ENCODE results near the gene RNU5D-1.
"Not testable (repeated sequence)": the region's sequence is repeated elsewhere in the genome, so short reads cannot be mapped to it uniquely, and the experiment has no call there.

RNU5D-1 gene

DNA sequence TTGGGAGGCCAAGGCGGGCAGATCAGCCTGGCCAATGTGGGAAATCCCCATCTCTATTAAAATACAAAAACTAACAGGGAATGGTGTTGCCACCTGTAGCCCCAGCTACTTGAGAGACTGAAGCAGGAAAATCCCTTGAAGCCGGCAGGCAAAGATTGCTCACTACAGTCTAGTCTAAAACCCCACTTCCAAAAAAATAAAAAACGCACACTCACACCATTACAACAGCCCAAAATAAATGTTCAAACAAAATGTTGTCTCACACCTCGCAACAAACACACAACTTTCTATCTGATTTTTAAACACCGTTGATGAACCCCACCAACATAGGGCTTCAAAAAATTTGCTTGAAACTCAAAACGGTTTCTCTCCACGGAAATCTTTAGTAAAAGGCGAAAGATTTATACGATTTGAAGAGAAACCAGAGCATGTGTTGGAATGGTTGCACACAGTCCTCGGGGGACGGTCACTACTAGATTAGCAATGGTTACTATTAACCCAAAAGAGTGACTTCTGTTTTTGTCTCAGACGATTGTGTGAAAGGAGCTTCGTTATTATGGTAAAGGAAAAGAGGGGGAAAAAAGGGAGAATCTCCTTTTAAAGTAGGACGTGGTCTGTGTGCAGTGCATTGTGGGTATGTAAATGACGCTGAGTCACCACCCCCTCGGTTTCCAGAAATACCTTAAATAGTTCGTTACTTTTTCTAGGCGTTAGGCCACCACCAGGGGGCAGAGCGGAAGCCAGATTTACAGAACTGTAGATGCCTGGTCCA, at the start of gene RNU5D-1:
RNU5D-1 (minus strand) TSS at position 430 of the 772 bp plus-strand sequence.
- Histone ChIP-seq H3K9me3 (no peaks in the 10 kb centered on the region), H3K4me3 (peak within 1 kb of the TSS; percentile 7; the same call in 1 of the 2 replicates), H3K36me3 (replicated peaks) (no peaks in the 10 kb centered on the region), H3K27me3 (ENCODE audit: low read depth) (no peaks in the 10 kb centered on the region), H3K4me1 (peaks cover 13% of the 10 kb centered on the region)
- in situ Hi-C loops (cut with MboI; ENCODE audit: low sequenced_read_pairs), result loop anchor here (10.0 kb wide), 1 partner anchor 84 kb away; no protein-coding TSS in a partner anchor
- DNase-seq (ENCODE audit: low spot score in 2 of 2), result peak; percentile 95 to 97

DNA sequence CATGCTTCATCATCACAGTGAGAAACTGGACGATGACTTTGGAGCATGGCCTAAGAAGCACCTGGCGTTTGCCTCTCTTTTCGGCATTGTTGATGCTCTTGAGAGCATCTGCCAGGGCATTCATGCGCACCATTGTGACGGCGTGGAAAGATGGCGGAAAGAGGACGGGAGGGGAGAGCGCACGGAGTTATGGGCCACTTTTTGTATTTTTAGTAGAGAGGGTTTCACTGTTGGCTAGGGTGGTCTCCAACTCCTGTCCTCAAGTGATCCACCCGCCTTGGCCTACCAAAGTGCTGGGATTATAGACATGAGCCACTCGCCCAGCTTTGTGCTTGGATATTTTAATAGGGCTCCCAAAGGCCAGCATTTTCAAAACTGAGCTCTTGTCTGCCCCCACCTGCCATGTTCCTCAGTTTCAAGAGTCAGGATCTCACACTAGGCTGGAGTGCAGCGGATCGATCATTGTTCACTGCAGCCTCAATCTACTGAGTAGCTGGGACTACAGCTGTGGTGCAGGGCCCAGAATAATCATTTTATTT, 49.7 kb upstream of the RNU5D-1 start:
- in situ Hi-C loops (cut with MboI; ENCODE audit: low sequenced_read_pairs), result no loop called here
- Histone ChIP-seq H3K9me3 (no peaks in the 10 kb centered on the region), H3K4me1 (peaks cover 14% of the 10 kb centered on the region), H3K27me3 (ENCODE audit: low read depth) (no peaks in the 10 kb centered on the region), H3K4me3 (no peak overlapping the region), H3K36me3 (replicated peaks) (peaks cover 62% of the 10 kb centered on the region)
- peak in 1 of 2 experiments; percentile 55 for DNase-seq (ENCODE audit: low spot score in 2 of 2)

DNA sequence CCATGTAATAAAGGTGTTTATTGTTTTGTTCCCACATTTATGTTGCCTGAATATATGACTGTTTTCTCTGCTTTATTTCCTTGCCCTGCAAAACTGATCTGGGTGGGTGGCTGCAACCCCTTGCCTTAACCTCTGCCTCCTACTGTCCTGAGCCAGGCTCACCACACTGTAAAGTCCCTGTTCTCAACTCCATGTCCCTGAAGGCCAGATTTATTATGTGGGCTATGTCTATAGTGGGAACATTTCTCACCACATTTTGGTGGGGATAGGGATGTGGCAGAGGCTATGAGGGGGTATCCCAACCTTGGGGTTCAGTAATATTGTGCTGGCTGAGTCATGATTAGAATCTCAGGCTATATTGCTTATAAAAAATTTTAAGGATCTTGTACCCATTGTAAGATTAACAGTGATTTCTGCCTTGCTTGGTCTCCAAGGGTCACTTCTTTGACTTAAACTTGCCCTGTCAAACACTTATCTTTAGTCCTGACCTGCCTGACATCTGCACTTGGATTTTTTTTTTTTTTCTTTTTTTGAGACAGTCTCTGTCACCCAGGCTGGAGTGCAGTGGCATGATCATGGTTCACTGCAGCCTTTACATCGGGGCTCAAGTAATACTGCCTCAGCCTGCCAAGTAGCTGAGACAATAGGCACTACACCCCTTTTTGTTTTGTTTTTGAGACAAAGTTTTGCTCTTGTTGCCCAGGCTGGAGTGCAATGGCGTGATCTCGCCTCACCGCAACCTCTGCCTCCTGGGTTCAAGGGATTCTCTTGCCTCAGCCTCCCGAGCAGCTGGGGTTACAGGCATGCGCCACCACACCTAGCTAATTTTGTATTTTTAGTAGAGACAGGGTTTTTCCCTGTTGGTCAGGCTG, 48.0 kb upstream of the RNU5D-1 start:
- H3K4me3 ChIP-seq, result no peak overlapping the region
- no peaks in the 10 kb centered on the region for H3K27me3 ChIP-seq (ENCODE audit: low read depth)
- H3K4me1 ChIP-seq, result peaks cover 16% of the 10 kb centered on the region
- in situ Hi-C loops (cut with MboI; ENCODE audit: low sequenced_read_pairs), result no loop called here
- no peak for DNase-seq (ENCODE audit: low spot score in 2 of 2)
- H3K36me3 ChIP-seq (replicated peaks), result peaks cover 63% of the 10 kb centered on the region
- H3K9me3 ChIP-seq, result no peaks in the 10 kb centered on the region

DNA sequence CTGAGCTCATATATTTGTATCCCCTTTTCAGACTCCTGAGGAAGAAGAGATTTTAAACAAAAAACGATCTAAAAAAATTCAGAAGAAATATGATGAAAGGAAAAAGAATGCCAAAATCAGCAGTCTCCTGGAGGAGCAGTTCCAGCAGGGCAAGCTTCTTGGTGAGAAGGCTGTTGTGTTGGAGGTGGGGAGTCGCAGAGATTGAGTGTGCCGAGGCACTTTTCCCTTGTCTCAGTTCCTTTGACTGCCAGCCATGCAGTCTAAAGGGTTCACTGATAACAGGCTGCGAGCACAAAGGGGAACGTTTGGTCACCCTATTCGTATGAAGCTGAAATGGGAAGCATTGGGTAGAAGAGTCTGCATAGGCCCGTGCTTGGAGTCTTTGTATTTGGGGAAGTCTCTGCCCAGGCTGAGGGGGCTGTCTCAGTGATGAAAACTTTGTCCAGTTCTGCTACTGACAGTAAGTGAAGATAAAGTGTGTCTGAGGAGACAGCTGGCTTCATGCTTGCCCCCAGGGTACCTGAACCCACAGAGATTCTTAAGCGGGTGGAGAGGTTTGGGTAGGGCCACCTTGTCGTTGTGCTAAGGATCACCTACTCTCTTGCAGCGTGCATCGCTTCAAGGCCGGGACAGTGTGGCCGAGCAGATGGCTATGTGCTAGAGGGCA, 47.1 kb upstream of the RNU5D-1 start:
- Histone ChIP-seq H3K27me3 (ENCODE audit: low read depth) (no peaks in the 10 kb centered on the region), H3K4me1 (peaks cover 16% of the 10 kb centered on the region), H3K4me3 (peak overlapping the region; percentile 74), H3K36me3 (replicated peaks) (peaks cover 63% of the 10 kb centered on the region), H3K9me3 (no peaks in the 10 kb centered on the region)
- in situ Hi-C loops (cut with MboI; ENCODE audit: low sequenced_read_pairs), result no loop called here
- no peak for DNase-seq (ENCODE audit: low spot score in 2 of 2)

DNA sequence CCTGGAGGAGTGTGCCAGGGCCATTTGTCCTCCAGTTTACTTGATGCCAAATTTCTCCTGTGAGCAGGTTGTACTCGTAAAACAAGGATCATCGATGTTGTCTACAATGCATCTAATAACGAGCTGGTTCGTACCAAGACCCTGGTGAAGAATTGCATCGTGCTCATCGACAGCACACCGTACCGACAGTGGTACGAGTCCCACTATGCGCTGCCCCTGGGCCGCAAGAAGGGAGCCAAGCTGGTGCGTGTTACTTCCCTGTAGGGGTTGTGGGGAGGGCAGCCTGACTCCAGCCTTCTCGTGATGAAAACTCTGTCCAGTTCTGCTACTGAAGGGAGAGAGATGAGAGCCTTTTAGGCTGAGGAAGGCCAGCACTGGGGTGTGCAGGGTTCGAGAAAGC, 46.6 kb upstream of the RNU5D-1 start:
- Histone ChIP-seq H3K4me3 (peak overlapping the region; percentile 74), H3K36me3 (replicated peaks) (peaks cover 63% of the 10 kb centered on the region), H3K27me3 (ENCODE audit: low read depth) (no peaks in the 10 kb centered on the region), H3K9me3 (no peaks in the 10 kb centered on the region), H3K4me1 (peaks cover 16% of the 10 kb centered on the region)
- no peak for DNase-seq (ENCODE audit: low spot score in 2 of 2)
- in situ Hi-C loops (cut with MboI; ENCODE audit: low sequenced_read_pairs), result no loop called here

DNA sequence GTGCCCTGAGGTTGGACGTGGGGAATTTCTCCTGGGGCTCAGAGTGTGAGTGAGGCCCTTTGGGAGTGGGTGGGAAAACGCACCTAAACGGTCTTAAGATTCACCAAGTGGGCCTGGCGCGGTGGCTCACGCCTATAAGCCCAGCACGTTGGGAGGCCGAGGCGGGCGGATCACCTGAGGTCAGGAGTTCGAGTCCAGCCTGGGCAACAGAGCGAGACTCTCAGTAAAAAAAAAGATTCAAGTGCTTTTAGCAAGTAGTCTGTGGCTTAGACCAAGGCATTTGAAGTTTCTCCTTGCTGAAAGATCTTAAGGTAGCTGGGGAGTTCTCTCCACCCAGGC, 45.7 kb upstream of the RNU5D-1 start:
- Histone ChIP-seq H3K36me3 (replicated peaks) (peaks cover 61% of the 10 kb centered on the region), H3K4me1 (peaks cover 16% of the 10 kb centered on the region), H3K27me3 (ENCODE audit: low read depth) (no peaks in the 10 kb centered on the region), H3K9me3 (no peaks in the 10 kb centered on the region), H3K4me3 (peak overlapping the region; percentile 74)
- in situ Hi-C loops (cut with MboI; ENCODE audit: low sequenced_read_pairs), result no loop called here
- peak in 1 of 2 experiments; percentile 33 for DNase-seq (ENCODE audit: low spot score in 2 of 2)

DNA sequence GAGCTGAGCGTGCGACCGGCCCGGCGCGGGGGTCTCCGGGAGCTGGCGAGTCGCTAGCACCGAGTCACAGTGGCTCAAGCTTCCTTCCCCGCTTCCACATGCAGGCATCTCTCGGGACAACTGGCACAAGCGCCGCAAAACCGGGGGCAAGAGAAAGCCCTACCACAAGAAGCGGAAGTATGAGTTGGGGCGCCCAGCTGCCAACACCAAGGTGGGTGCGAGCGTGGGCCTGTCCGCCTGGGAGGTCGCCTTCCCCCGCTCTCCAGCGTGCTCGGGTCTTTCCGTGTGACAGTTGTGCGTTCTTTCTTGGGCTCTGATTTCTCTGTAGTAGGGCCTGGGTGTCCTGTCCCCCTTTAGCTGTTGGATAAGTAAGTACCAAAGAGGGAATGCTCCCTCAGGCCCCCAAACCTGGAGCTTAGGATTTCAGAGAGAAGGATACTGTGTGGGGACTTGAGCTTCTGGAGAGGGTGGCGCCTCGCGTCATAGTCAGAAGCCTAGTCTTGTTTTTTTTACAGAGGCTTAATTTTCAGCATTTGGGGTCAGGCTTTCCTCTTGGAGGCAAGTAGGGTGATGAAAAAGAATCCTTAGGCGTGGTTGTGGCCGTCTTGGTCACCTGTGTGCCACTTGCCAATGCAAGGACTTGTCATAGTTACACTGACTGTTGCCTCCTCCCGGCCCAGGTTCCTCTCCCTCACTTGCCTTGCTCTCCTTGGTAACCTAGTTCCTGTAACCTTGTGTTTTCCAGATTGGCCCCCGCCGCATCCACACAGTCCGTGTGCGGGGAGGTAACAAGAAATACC, 45.2 kb upstream of the RNU5D-1 start:
- Histone ChIP-seq H3K36me3 (replicated peaks) (peaks cover 56% of the 10 kb centered on the region), H3K4me1 (peaks cover 16% of the 10 kb centered on the region), H3K27me3 (ENCODE audit: low read depth) (no peaks in the 10 kb centered on the region), H3K9me3 (no peaks in the 10 kb centered on the region), H3K4me3 (peak overlapping the region; percentile 74)
- DNase-seq (ENCODE audit: low spot score in 2 of 2), result peak in 1 of 2 experiments; percentile 41
- in situ Hi-C loops (cut with MboI; ENCODE audit: low sequenced_read_pairs), result no loop called here

DNA sequence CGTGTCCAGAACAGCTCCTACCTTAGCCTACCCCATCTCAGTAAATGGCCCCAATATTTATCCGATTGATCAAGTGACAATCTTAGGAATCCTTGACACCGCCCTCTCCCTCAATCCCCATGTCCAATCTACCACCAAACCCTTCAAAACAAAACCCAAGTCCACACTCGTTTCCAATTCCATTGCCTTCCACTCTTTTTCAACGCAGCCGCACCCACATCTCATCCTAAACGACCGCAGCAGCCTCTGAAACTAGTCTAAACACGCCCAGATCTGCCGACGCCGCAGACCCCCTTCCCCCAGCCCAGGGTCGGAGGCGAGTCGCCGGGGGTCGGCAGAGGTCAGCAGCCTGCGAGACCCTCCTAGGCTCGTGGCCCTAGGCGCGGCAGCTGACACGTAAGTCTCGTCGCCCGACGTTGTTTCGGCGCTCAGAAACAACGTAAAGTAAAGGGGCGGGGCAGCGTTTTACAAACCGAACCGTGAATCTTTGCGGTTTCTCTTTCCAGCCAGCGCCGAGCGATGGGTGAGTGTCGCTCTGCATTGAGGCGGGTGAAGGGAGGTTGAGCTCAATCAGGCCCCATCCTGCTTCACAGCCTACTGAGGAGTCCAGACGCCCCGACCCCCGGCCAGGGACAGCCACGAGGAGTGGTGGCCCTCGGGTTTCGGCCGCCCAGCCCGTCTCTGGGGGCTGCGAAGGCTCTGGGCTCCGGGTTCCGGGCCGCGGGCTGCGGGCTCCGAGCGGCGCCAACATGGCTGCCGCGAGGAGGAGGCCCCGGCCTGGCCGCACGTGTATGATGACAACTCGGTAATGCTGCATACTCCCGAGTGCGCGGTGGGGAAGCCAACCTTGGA, 44.3 kb upstream of the RNU5D-1 start, which contains the start of gene RPS8:
RPS8 (plus strand) TSS at position 463 of the 852 bp plus-strand sequence; CDS start at position 520, 57 bp downstream.
- DNase-seq (ENCODE audit: low spot score in 2 of 2), result peak; percentile 86 to 93
- Histone ChIP-seq H3K27me3 (ENCODE audit: low read depth) (no peaks in the 10 kb centered on the region), H3K4me1 (peaks cover 16% of the 10 kb centered on the region), H3K36me3 (replicated peaks) (peaks cover 48% of the 10 kb centered on the region), H3K4me3 (peak within 1 kb of the TSS; percentile 74), H3K9me3 (no peaks in the 10 kb centered on the region)
- in situ Hi-C loops (cut with MboI; ENCODE audit: low sequenced_read_pairs), result no loop called here

DNA sequence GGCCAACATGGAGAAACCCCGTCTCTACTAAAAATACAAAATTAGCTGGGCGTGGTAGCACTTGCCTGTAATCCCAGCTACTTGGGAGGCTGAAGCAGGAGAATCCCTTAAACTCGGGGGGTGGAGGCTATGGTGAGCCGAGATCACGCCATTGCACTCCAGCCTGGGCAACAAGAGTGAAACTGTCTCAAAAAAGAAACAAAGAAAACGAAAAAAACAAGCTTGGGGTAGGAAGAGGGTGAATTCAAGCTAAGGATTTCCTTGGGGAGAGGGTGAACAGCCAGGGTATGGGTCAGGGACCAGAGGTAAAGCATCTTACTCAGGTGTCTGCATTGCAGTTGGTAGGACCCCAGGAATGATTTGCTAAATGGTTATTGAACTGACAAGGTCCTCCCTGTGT, 35.5 kb upstream of the RNU5D-1 start:
- peaks cover 69% of the 10 kb centered on the region for H3K36me3 ChIP-seq (replicated peaks)
- in situ Hi-C loops (cut with MboI; ENCODE audit: low sequenced_read_pairs), result not testable (repeated sequence)

DNA sequence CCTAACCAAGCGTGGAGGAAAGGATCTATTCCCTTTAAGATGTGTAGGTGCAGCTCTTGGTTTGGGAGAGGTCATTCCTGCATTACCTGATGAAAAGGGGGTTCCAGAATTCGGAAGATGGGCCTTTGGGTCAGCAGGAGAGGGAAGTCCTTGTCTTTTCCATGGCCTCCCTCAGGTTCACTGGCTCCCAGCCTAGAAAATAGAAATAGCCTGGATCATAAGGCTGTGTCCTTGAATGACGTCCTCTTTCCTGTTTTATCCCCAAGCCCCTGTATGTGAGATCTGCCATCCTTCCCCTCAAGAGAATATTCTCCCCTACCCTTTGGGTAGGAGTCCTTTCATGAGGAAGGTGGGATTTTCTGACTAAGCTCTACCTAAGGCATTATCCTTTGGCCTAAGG, 29.9 kb upstream of the RNU5D-1 start:
- peaks cover 100% of the 10 kb centered on the region for H3K36me3 ChIP-seq (replicated peaks)
- no peaks in the 10 kb centered on the region for H3K9me3 ChIP-seq
- in situ Hi-C loops (cut with MboI; ENCODE audit: low sequenced_read_pairs), result no loop called here
- no peak for DNase-seq (ENCODE audit: low spot score in 2 of 2)
- no peak overlapping the region for H3K4me3 ChIP-seq
- no peaks in the 10 kb centered on the region for H3K27me3 ChIP-seq (ENCODE audit: low read depth)
- no peaks in the 10 kb centered on the region for H3K4me1 ChIP-seq

More for the DNA sequence above, 35.5 kb upstream of the RNU5D-1 start:
- not testable (repeated sequence) for H3K9me3 ChIP-seq; DNase-seq (ENCODE audit: low spot score in 2 of 2); H3K27me3 ChIP-seq (ENCODE audit: low read depth); H3K4me1 ChIP-seq; H3K4me3 ChIP-seq

DNA sequence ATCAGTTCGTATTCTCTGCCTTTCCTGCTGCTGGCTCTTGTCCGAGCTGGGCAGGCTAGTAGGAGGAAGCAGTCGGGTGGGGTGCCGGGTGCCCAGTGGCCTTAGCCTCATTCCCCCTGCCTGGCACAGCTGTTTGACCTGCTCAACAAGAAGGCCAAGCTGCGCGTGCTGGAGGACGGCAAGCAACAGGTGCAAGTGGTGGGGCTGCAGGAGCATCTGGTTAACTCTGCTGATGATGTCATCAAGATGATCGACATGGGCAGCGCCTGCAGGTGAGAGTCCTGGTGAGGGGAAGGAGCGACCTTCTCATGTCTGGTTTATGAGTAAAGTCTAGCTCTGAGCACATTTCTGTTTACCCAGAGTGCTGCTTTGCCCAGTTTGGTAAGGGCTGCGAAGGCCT, 28.1 kb upstream of the RNU5D-1 start:
- no peaks in the 10 kb centered on the region for H3K9me3 ChIP-seq
- H3K27me3 ChIP-seq (ENCODE audit: low read depth), result no peaks in the 10 kb centered on the region
- no peak for DNase-seq (ENCODE audit: low spot score in 2 of 2)
- H3K4me3 ChIP-seq, result no peak overlapping the region
- H3K36me3 ChIP-seq (replicated peaks), result peaks cover 100% of the 10 kb centered on the region
- in situ Hi-C loops (cut with MboI; ENCODE audit: low sequenced_read_pairs), result no loop called here
- no peaks in the 10 kb centered on the region for H3K4me1 ChIP-seq

DNA sequence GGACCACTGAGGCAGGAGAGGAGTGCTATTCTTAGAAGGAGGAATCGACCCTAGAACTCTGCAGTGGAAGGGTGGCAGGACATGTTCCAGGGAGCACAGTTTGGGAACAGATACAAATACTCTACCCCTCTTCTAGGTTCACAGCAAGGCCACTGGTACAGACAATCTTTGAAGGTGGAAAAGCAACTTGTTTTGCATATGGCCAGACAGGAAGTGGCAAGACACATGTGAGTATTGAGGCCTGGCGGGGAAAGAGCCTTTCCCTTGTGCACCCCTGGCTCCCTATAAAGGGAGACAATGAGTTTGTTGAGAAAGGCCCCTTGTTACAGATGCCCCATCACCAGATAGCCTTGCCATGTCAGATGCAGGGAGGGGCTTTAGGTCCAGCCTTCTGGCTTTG, 26.4 kb upstream of the RNU5D-1 start:
- H3K4me3 ChIP-seq, result no peak overlapping the region
- DNase-seq (ENCODE audit: low spot score in 2 of 2), result no peak
- H3K4me1 ChIP-seq, result no peaks in the 10 kb centered on the region
- no peaks in the 10 kb centered on the region for H3K9me3 ChIP-seq
- no peaks in the 10 kb centered on the region for H3K27me3 ChIP-seq (ENCODE audit: low read depth)
- in situ Hi-C loops (cut with MboI; ENCODE audit: low sequenced_read_pairs), result no loop called here
- H3K36me3 ChIP-seq (replicated peaks), result peaks cover 98% of the 10 kb centered on the region
